H1 (cell line): ENCODE results near the gene SLC7A11. TPM values are rescaled to one million over a fixed set of nuclear protein-coding genes. Genes with fewer than 3 reads are reported as not detected.

Source experiments
- CTCF ChIA-PET: fragments of 300-600 bp; sonication (Branson Sonifier 250); formaldehyde crosslinking; loops from one replicate; lab custom pipeline; 2021; ENCODE audit not compliant: partially characterized antibody; lab: Charles Lee
- POLR2A ChIA-PET: fragments of 300-600 bp; sonication (Branson Sonifier 250); formaldehyde crosslinking; loops from one replicate; lab custom pipeline; 2021; ENCODE audit warnings: inconsistent platforms; ENCODE audit not compliant: partially characterized antibody; lab: Charles Lee
- DNase-seq, 2 experiments: peaks; one replicate each; pipeline versions ENCODE4 v3.0.0 to v3.0.0-alpha.2; 2010 to 2022; ENCODE audit warnings: low spot score in 2 of 2, low read depth in 1 of 2, mixed read lengths in 1 of 2
- FAIRE-seq: peaks from 2 replicates; lab custom pipeline; 2011; peaks lifted over from hg19 to GRCh38; lab: Jason Lieb, UNC
- H2AFZ ChIP-seq: 2 replicates; pipeline ENCODE4 v1.8.1; 2012; ENCODE audit warnings: low read length, inconsistent platforms
- H2AK5ac ChIP-seq: 2 replicates; pipeline ENCODE4 v1.6.1; 2013; ENCODE audit warnings: low read depth, low read length
- H2BK120ac ChIP-seq: replicated peaks from 2 replicates; pipeline ENCODE3; 2013; ENCODE audit warnings: low read depth, low read length, inconsistent platforms
- H2BK12ac ChIP-seq: 2 replicates; pipeline ENCODE4 v1.6.1; 2013; ENCODE audit warnings: low read depth, low read length
- H2BK15ac ChIP-seq: 2 replicates; pipeline ENCODE4 v1.6.1; 2013; ENCODE audit warnings: low read length
- H2BK20ac ChIP-seq: 2 replicates; pipeline ENCODE4 v1.6.1; 2013; ENCODE audit warnings: low read length
- H2BK5ac ChIP-seq: 2 replicates; pipeline ENCODE4 v1.6.1; 2013; ENCODE audit warnings: low read depth, low read length
- H3K14ac ChIP-seq: 2 replicates; pipeline ENCODE4 v1.6.1; 2013; ENCODE audit warnings: inconsistent platforms; ENCODE audit not compliant: insufficient read length
- H3K18ac ChIP-seq: 2 replicates; pipeline ENCODE4 v1.6.1; 2013; ENCODE audit warnings: low read length; ENCODE audit errors: extremely low read depth
- H3K23ac ChIP-seq: 2 replicates; pipeline ENCODE4 v1.6.1; 2013; ENCODE audit warnings: inconsistent platforms; ENCODE audit not compliant: insufficient read length
- H3K23me2 ChIP-seq: 2 replicates; pipeline ENCODE4 v1.6.1; 2013; ENCODE audit warnings: low read depth, low read length
- H3K27ac ChIP-seq: 2 replicates; pipeline ENCODE4 v1.6.1; 2011; ENCODE audit warnings: low read depth, low read length, inconsistent platforms
- H3K27me3 ChIP-seq, 4 experiments: replicated peaks in 1 of 4; 1 replicate in 1 of 4; 2 replicates in 3 of 4; pipeline versions ENCODE4 v1.6.1 to v1.8.1; 2011 to 2013; ENCODE audit warnings: low read length in 3 of 4, mild to moderate bottlenecking in 3 of 4, inconsistent platforms in 2 of 4, mixed read lengths in 2 of 4, moderate library complexity in 1 of 4; ENCODE audit not compliant: control insufficient read depth in 3 of 4, insufficient read depth in 3 of 4; ENCODE audit errors: extremely low read depth in 1 of 4
- H3K36me3 ChIP-seq, 4 experiments: 2 replicates each; pipeline versions ENCODE4 v1.6.1 to v1.8.1; 2011 to 2013; ENCODE audit warnings: mild to moderate bottlenecking in 4 of 4, low read length in 3 of 4, moderate library complexity in 2 of 4, control low read depth in 1 of 4, inconsistent platforms in 1 of 4; ENCODE audit not compliant: insufficient read depth in 4 of 4, control insufficient read depth in 2 of 4
- H3K4ac ChIP-seq: replicated peaks from 2 replicates; pipeline ENCODE3; 2013; ENCODE audit warnings: low read length, low read depth, mixed read lengths, inconsistent platforms; ENCODE audit not compliant: insufficient read length
- H3K4me1 ChIP-seq, 4 experiments: replicated peaks in 1 of 4; 1 replicate in 1 of 4; 2 replicates in 3 of 4; pipeline versions ENCODE4 v1.6.1 to v1.8.1; 2011 to 2013; ENCODE audit warnings: low read length in 3 of 4, inconsistent platforms in 2 of 4, mixed read lengths in 1 of 4; ENCODE audit not compliant: insufficient read depth in 4 of 4, control insufficient read depth in 3 of 4
- H3K4me2 ChIP-seq, 2 experiments: 2 replicates each; pipeline versions ENCODE4 v1.6.1 to v1.8.1; 2011 to 2013; ENCODE audit warnings: low read depth in 2 of 2, low read length in 2 of 2, control low read depth in 1 of 2, inconsistent platforms in 1 of 2, mild to moderate bottlenecking in 1 of 2; ENCODE audit not compliant: insufficient read depth in 1 of 2
- H3K4me3 ChIP-seq, 4 experiments: fragments of 200-600, 300-600 bp in 1 of 4; sonication (generic), shearing (Covaris generic), sonication (Bioruptor Twin) in 1 of 4; 2 replicates each; pipeline versions ENCODE4 v1.5.1 to v1.8.1; 2011 to 2016; ENCODE audit warnings: low read length in 4 of 4, low read depth in 3 of 4, control low read depth in 2 of 4, inconsistent platforms in 2 of 4, mild to moderate bottlenecking in 2 of 4, mixed read lengths in 1 of 4, moderate library complexity in 1 of 4; ENCODE audit not compliant: insufficient read depth in 2 of 4; ENCODE audit errors: extremely low read depth in 1 of 4
- H3K56ac ChIP-seq: replicated peaks from 2 replicates; pipeline ENCODE3; 2013; ENCODE audit warnings: low read depth, mild to moderate bottlenecking, mixed read lengths, low read length, inconsistent platforms; ENCODE audit not compliant: insufficient read length
- H3K79me1 ChIP-seq: 2 replicates; pipeline ENCODE4 v1.6.1; 2013; ENCODE audit warnings: low read depth, low read length, control low read depth
- H3K79me2 ChIP-seq, 2 experiments: 2 replicates each; pipeline versions ENCODE4 v1.6.1 to v1.8.1; 2012 to 2013; ENCODE audit warnings: low read length in 2 of 2, mild to moderate bottlenecking in 2 of 2, inconsistent platforms in 1 of 2; ENCODE audit not compliant: insufficient read depth in 2 of 2, control insufficient read depth in 1 of 2
- H3K9ac ChIP-seq, 4 experiments: replicated peaks in 1 of 4; 1 replicate in 1 of 4; 2 replicates in 3 of 4; pipeline versions ENCODE4 v1.6.1 to v1.8.1; 2011 to 2013; ENCODE audit warnings: low read depth in 3 of 4, low read length in 3 of 4, control low read depth in 2 of 4, mild to moderate bottlenecking in 2 of 4, moderate library complexity in 2 of 4, inconsistent platforms in 1 of 4; ENCODE audit errors: extremely low read depth in 1 of 4
- H3K9me3 ChIP-seq, 2 experiments: 2 replicates each; pipeline versions ENCODE4 v1.6.1 to v1.8.1; 2012 to 2013; ENCODE audit warnings: mild to moderate bottlenecking in 2 of 2, moderate library complexity in 2 of 2, control low read depth in 1 of 2, inconsistent platforms in 1 of 2, low read depth in 1 of 2, low read length in 1 of 2, mixed read lengths in 1 of 2; ENCODE audit not compliant: insufficient read depth in 2 of 2
- H4K20me1 ChIP-seq, 2 experiments: replicated peaks in 1 of 2; 2 replicates each; pipeline versions ENCODE3 to v1.8.1; 2011 to 2013; ENCODE audit warnings: inconsistent platforms in 2 of 2, low read length in 2 of 2, mild to moderate bottlenecking in 1 of 2; ENCODE audit not compliant: insufficient read depth in 2 of 2, control insufficient read depth in 1 of 2
- H4K5ac ChIP-seq: 2 replicates; pipeline ENCODE4 v1.6.1; 2013; ENCODE audit warnings: low read length, low read depth, mixed read lengths, inconsistent platforms; ENCODE audit not compliant: insufficient read length
- H4K8ac ChIP-seq: 2 replicates; pipeline ENCODE4 v1.8.0; 2013; ENCODE audit warnings: mild to moderate bottlenecking, moderate library complexity, low read length, inconsistent platforms; ENCODE audit not compliant: insufficient read depth; ENCODE audit errors: extremely low read depth
- H4K91ac ChIP-seq: replicated peaks from 2 replicates; pipeline ENCODE3; 2013; ENCODE audit warnings: low read length, mixed read lengths, inconsistent platforms; ENCODE audit not compliant: insufficient read length
- ASH2L ChIP-seq: fragments of 200-600, 300-600 bp; sonication (generic); IDR thresholded peaks from one replicate; pipeline ENCODE4 v1.7.1; 2017; ENCODE audit warnings: low read length
- CHD2 ChIP-seq: IDR thresholded peaks from 2 replicates; pipeline ENCODE4 v1.6.1; 2012; ENCODE audit warnings: low read length, improper control_type of control experiment
- CREB1 ChIP-seq: IDR thresholded peaks from 2 replicates; pipeline ENCODE4 v1.6.1; 2012; ENCODE audit warnings: inconsistent platforms
- EGR1 ChIP-seq: IDR thresholded peaks from 2 replicates; pipeline ENCODE4 v1.6.1; 2011; ENCODE audit warnings: low read depth, low read length, borderline replicate concordance
- GABPA ChIP-seq: IDR thresholded peaks from 2 replicates; pipeline ENCODE4 v1.6.1; 2011; ENCODE audit warnings: mild to moderate bottlenecking, low read length, moderate library complexity, borderline replicate concordance; ENCODE audit not compliant: insufficient read depth
- JUN ChIP-seq: IDR thresholded peaks from 2 replicates; pipeline ENCODE4 v1.6.1; 2011; ENCODE audit warnings: low read depth, mild to moderate bottlenecking, improper control_type of control experiment, low read length
- POLR2A ChIP-seq, 2 experiments: IDR thresholded peaks; 1 replicate in 1 of 2; 2 replicates in 1 of 2; pipeline ENCODE4 v1.6.1; 2011; ENCODE audit warnings: low read depth in 2 of 2, low read length in 2 of 2, mild to moderate bottlenecking in 2 of 2; ENCODE audit errors: control extremely low read depth in 1 of 2
- SP1 ChIP-seq: IDR thresholded peaks from 2 replicates; pipeline ENCODE4 v1.6.1; 2011; ENCODE audit warnings: low read depth, low read length
- SRF ChIP-seq: IDR thresholded peaks from 2 replicates; pipeline ENCODE4 v1.6.1; 2011; ENCODE audit warnings: mild to moderate bottlenecking, low read depth, low read length, moderate library complexity
- TEAD4 ChIP-seq: IDR thresholded peaks from 2 replicates; pipeline ENCODE4 v1.6.1; 2012; ENCODE audit warnings: low read depth, low read length, inconsistent platforms, mixed read lengths
- WGBS, 2 experiments: shearing (Covaris generic) in 1 of 2; methylation state at CpG; one replicate each; pipeline versions ENCODE4 v1.1.6 to v1.1.7; 2013 to 2015; ENCODE audit warnings: low lambda C conversion rate in 2 of 2, mixed read lengths in 2 of 2, inconsistent platforms in 1 of 2, low coverage in 1 of 2, missing lambda C conversion rate in 1 of 2; ENCODE audit not compliant: insufficient replicate concordance in 2 of 2, insufficient coverage in 1 of 2, insufficient read length in 1 of 2; ENCODE audit errors: extremely low coverage in 1 of 2, missing lambda C conversion rate in 1 of 2; 5-methylcytosine and 5-hydroxymethylcytosine counted together
- polyA plus RNA-seq, 7 experiments: library from polyadenylated mRNA; depleted of rRNA in 3 of 7; stranded (reverse) in 5 of 7; unstranded in 2 of 7; fragments of >200 nt in 5 of 7; fragments of 200-250 nt in 2 of 7; gene quantifications; 1 replicate in 5 of 7; 2 replicates in 1 of 7; 4 replicates in 1 of 7; pipeline versions ENCODE4 v1.2.1 to v1.2.3, GENCODE V29; 2011 to 2013; ENCODE audit warnings: missing spikeins in 2 of 7, mixed read lengths in 2 of 7
- total RNA-seq: library from RNA; stranded (reverse); fragmentation: NEBNext Ultra II Directional; extraction: Animal tissue kit (Norgen Biotek cat#: 25700); gene quantifications from 2 replicates; pipeline ENCODE4 v1.2.1, GENCODE V29; 2021

SLC7A11 gene
- total and polyA plus RNA-seq, 2 of the 8 experiments (the other 6 are each of a cell fraction or from before 2014, with no cell fraction given), result 6.6 to 17.0 TPM

- POLR2A ChIA-PET, result no interaction called here
- H3K4me2 ChIP-seq, result no peak overlapping the region
- FAIRE-seq, result no peak
Observed at GRCh38 chr4:138190452-138190858, 51.7 kb downstream of the SLC7A11 start.

More at GRCh38 chr4:138190452-138190858, 51.7 kb downstream of the SLC7A11 start:
- no peak for DNase-seq
- Histone ChIP-seq H3K14ac (no peak overlapping the region), H3K18ac (no peak overlapping the region), H3K4me3 (no peak overlapping the region), H4K8ac (no peak overlapping the region), H3K9ac (no peak overlapping the region), H3K4me1 (peaks cover 0 to 7% (median 4%) of the 10 kb centered on the region in 4 experiments; a peak in 2 of 7 replicates), H3K27me3 (no peaks in the 10 kb centered on the region), H2AK5ac (no peak overlapping the region), H3K79me1 (no peaks in the 10 kb centered on the region), H2BK20ac (no peak overlapping the region), H3K79me2 (no peaks in the 10 kb centered on the region)
- CTCF ChIA-PET, result interaction anchor here (0.6 to 1.5 kb wide), 5 partner anchors 14 to 681 kb away, joined by 3 to 6 read pairs (median 3); no protein-coding TSS in a partner anchor
- 90% methylated on average over 3 of the region's 3 CpGs; no CpG with 5 or more reads in 1 of the 2 experiments for WGBS, 2 experiments
- TF ChIP-seq EGR1, result no peak
- TF ChIP-seq POLR2A (IDR thresholded peaks at IDR 0.05; ENCODE audit: control extremely low read depth in 1 of 2, low read depth in 2 of 2, low read length in 2 of 2), result no peak
- no peak for TF ChIP-seq CREB1
- TF ChIP-seq JUN, result no peak
- no peak for TF ChIP-seq ASH2L
- TF ChIP-seq SP1, result no peak
- TF ChIP-seq TEAD4, result no peak
- TF ChIP-seq GABPA, result no peak
- no peak for TF ChIP-seq CHD2
- no peak for TF ChIP-seq SRF
- TF ChIP-seq, all 59 proteins: peak for 0
- H3K4ac ChIP-seq, result no peak overlapping the region
- H3K23ac ChIP-seq, result no peak overlapping the region
- H2BK5ac ChIP-seq, result no peak overlapping the region
- H2BK120ac ChIP-seq, result no peak overlapping the region
- H4K91ac ChIP-seq, result no peak overlapping the region
- H2BK12ac ChIP-seq, result no peak overlapping the region
- no peak overlapping the region for H2BK15ac ChIP-seq
- no peaks in the 10 kb centered on the region for H4K20me1 ChIP-seq
- H3K56ac ChIP-seq, result no peak overlapping the region
- H3K23me2 ChIP-seq, result no peaks in the 10 kb centered on the region
- no peak overlapping the region for H4K5ac ChIP-seq
- H3K27ac ChIP-seq, result no peak overlapping the region
- no peaks in the 10 kb centered on the region for H3K9me3 ChIP-seq
- H3K36me3 ChIP-seq, result no peaks in the 10 kb centered on the region
- no peak overlapping the region for H2AFZ ChIP-seq
